HG03064 (cell line): Measurements from ENCODE around the gene SIPA1L3.
"Not testable (repeated sequence)": the region's sequence is repeated elsewhere in the genome, so short reads cannot be mapped to it uniquely, and the experiment has no call there.

Source experiments
- ATAC-seq: cut with Tn5 transposase; IDR thresholded peaks from one replicate; pipeline ENCODE4 v1.9.1; 2021; ENCODE audit warnings: low read depth; ENCODE audit not compliant: unreplicated experiment

Gene SIPA1L3

DNA sequence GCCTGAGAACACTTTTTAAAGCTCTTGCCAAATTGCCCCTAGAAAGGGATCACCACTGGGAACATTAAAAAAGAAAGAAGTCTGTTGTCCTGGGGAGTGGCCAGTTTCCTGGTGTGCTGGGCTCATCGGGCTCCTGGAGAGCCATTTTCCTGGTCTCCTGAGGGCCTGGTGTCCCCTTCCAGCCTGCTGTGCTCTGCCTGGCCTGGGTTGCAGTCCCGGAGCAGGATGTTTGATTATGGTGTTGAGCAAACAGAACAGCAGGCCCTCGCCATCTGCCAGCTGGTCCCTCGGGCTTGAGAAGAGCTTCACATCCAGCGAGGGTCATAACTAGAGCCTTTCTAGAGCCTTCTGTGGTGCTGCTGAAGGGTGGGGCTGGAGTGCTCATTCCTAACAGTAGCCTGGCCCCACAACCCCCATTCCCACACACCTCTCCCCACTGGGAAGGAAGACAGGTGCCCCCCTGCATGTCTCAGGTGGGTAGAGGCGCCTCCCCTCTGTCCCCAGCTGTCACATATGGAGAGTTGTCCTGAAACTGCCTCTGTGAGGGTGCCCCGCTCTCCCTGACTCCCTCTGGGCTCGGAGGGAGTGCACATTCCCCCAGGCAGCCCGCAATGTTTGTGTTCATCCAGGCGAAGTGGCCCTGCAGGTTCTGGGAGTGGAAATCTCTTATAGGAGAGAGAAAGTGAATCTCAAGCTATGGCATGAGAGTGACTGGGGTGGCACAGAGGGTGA, 151.1 kb downstream of the SIPA1L3 start:
- ATAC-seq, result no peak

DNA sequence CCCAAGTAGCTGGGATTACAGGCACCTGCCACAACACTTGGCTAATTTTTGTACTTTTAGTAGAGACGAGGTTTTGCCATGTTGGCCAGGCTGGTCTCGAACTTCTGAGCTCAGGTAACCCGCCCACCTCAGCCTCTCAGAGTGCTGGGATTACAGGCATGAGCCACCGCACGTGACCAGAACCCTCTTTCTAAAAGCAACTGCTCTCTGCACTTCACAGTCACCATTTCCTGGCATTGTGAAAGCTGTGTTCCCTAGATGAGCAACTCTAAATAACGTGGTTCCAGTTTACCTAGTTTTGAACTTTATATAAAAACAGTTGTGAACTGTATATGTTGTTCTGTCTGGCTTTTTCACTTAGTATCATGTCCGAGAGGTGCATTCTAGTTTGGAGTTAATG, 152.9 kb downstream of the SIPA1L3 start:
- no peak for ATAC-seq

DNA sequence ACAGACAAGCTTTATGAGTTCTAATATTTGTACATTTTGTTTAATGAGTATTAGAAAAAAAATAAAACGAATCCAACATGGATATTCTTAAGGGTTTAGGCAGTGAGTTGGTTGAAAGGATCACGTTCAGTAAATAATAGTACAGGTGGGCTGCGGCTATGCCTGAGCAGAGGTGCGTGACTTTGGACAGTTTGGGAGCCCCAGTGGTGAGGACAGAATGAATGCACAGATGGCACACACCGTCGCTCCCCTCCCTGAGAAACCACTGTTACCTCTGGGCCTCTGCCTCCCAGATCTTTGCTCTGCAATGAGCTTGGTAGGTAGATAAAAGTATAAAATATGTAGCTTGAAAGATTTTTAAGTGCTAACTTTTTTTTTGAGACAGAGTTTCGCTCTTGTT, 153.3 kb downstream of the SIPA1L3 start:
- ATAC-seq, result no peak

DNA sequence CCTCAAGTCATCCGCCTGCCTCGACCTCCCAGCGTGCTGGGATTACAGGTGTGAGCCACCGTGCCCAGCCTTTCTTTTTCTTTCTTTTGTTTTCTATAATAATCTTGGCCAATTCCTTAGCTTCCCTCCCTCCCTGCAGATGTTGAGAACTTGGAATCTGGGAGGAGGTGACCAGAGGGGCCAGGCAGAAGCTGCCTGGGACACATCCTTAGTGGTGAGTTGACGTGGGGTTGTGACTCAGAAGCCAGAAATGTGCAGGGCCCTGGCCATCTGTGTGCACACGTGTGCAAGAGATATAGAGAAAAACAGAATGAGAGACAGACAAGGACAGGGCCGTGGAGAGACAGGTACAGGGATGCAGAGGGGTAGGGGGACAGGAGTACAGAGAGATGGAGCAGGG, 154.3 kb downstream of the SIPA1L3 start:
- ATAC-seq, result no peak

DNA sequence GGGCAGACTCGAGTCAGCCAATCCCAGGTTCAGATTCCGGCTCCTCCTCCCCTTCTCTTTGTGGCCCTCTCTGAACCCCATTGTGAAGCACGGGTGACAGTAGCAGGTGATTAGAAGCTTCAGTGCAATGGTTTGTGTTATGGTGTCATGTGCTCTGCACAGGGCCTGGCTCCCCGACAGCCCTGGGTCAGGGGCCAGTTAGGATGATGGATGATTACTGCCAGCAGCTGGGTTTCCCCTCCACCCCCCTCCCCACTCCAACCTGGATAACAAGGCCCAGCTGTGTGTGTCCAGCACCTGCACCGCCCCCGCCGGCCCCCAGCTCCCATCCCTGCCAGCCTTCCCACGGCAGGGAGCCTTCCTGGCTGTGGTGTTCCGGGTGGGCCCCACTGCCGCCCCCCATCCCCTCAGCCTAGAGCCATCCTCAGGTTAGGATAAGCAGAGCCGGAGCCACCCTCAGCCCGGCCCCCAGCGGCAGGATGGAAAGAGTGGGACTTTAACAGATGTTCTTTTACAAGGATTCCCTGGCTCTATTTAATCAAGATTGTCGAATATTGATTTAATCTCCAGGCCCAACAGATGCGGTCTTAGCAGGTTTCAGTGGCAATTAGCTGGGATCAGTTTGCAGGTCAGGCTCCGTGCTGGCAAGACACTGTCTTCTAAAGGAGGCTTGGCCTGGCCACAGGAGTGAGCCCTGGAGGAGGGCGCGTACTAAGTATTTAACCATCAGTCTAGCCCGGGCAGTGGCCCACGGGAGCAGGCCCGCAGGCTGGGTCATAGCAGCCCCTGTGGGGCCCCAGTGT, 156.2 kb downstream of the SIPA1L3 start:
- no peak for ATAC-seq

DNA sequence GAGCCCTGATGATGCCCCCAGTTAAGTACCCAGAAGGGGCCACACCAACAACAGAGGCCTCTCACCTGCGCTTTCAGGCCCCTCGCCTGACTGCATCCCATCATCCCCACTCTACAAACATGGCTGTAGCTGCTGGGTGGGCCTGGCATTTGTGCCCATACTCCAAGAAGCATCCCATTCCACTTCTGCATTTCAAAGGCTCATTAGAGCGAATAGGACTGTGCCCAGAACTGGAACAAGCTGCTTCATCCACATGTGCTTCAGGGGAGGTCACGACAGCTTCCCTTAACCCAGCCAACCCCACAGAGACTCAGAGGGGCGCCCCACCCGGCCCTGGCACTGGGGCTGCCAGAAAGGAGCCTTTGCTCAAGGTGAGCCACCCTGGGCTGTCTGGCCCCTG, 156.9 kb downstream of the SIPA1L3 start:
- ATAC-seq, result no peak

DNA sequence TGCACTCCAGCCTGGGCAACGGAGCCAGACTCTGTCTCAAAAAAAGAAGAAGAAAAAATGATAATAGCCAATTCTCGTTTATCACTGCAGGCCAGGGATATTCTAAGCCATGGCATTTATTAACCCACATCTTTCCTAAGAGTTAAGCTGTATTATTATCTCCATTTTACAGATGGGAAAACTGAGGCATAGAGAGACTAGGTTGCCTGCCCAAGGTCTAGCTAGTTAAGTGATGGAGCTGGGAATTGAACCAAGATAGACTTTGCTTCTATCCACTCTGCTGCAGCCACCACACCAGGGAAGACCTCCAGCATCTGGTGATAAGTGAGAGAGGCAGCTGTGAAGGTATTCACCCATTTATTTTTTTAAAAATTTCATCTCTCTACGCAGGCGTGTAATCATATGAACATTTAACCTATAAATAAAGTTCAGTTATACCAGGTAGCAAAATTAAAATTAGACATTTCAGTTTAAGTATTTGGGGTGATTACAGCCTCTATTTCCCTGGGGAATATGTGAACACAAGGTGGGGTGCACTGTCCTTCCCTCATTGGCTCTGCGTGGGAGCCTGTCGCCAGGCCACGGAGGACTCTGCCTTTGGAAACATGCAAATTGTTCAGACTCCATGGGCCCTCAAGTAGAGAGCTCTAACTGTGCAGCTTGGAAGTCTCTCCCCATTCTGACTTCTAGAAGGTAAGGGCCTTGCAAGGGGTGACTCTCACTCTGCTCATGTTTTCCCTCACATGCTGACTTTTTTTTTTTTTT, 157.8 kb downstream of the SIPA1L3 start:
- no peak for ATAC-seq

DNA sequence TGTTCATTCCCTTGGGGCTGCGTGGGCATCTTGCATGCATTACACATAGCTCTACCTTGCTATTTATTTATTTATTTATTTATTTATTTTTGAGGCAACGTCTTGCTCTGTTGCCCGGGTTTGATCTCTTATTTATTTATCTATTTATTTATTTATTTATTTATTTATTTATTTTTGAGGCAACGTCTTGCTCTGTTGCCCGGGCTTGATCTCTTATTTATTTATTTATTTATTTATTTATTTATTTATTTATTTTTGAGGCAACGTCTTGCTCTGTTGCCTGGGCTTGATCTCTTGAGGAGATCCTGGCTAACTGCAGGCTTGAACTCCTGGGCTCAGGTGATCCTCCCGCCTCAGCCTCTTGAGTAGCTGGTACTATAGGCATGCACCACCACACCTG, 158.8 kb downstream of the SIPA1L3 start:
- not testable (repeated sequence) for ATAC-seq

DNA sequence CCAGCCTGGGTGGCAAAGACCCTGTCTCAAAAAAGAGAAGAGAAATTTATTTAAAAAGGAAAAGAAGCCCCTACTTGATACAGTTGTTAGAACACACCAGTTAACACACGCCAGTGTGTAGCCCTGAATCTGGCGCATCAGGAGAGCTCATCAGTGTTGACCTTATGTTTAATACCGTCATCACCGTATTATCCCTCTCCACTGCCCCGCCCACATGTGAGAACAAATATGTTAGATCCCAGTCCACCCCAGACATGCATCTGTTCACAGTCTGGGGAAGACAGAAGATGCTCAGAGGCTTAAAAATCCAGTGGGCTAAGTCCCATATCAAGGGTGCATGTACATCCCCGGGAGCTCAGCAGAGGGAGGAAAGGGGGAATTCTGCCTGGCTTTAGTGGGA, 161.8 kb downstream of the SIPA1L3 start:
- ATAC-seq, result no peak

DNA sequence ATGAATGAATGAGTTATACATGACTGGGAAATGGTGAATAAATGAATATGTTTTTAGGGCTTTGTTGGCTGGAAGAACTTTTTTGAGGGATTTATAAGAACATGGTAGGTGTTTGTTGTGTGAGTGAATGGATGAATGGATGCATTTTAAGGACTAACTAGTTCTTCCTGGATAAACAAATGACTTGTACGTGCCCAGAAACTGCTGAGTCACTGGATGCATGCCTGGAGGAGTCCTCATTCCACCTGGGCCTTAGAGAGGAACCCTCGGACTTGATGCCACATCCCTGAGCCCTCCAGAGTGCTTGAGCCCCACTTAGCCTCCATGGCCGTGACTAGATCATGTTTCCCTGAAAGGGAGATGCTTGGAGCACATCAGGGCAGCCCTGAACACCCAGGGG, 163.6 kb downstream of the SIPA1L3 start:
- no peak for ATAC-seq

DNA sequence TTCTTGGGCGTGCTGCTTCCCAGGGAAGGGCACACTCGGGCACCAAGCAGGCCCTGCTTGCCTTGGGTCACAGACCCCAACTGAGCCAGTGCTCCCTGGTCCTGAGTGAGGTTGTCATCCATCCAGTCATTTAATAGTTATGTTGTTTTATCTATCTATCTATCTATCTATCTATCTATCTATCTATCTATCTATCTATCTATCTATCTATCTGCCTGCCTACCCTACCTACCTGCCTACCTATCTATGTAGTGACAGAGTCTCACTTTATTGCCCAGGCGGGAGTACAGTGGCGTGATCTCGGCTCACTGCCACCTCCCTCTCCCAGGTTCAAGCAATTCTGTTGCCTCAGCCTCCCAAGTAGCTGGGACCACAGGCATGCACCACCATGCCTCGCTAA, 164.0 kb downstream of the SIPA1L3 start:
- ATAC-seq, result not testable (repeated sequence)

DNA sequence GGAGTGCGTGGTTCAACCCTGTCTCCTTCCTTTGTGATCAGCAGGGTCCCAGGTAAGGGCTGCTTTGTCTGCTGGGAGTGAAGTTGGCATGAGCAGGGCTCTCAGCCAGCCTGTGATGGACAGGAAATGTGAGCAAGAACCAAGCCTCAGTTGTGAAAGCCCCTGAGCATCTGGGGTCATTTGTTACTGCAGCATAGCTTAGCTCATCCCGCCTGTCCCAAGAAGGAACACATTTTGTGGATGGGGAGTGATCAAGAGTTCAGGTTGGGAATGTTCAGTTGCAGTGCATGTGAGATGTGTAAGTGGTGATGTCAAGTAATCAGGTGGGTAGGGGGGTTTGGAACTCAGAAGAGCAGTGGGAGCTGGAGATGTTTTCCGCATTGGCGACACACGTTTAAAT, 164.6 kb downstream of the SIPA1L3 start:
- no peak for ATAC-seq

DNA sequence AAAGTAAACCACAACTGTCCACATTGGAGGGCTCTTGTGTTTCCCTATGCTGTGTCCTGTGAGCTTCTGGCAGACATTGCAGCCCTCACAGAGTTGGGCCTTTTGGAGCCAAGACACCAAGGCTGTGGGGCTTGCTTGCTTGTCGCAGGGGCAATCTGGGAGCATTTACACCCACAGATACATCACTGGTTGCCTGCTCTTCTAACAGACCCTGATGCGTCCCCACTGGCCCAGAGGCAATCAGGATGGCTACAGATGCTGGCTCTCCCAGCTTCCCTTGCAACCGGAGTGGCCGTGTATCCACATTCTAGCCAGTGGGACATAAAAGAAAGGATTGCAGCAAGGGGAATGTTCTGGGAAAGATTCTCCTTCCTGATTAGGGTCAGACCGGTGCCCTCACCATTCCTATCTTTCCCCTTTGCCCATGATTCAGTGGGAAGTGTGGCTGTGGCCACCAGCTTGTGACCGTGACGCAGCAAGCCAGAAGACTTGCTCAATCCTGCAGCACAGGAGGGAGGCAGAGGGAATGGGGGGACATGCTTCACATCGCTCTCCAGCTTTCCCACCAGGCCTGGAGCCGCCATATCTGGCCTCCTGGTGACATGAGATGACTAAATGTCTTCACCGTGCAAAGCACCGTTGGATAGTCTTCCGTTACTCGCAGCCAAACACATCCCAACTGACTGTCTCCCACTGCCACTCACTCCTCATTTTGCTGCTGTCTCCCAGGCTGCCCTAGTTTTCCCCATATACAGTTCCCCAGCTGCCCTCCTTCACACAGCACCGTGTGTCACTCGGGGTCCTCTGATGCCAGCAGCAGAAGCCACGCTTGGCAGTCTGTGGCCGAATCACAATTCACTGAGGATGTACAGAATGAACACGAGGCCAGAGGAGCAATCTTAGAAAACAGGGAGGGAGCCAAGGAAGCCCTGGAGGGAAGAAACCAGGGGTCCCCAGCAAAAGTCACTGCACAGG, 166.1 kb downstream of the SIPA1L3 start:
- no peak for ATAC-seq

DNA sequence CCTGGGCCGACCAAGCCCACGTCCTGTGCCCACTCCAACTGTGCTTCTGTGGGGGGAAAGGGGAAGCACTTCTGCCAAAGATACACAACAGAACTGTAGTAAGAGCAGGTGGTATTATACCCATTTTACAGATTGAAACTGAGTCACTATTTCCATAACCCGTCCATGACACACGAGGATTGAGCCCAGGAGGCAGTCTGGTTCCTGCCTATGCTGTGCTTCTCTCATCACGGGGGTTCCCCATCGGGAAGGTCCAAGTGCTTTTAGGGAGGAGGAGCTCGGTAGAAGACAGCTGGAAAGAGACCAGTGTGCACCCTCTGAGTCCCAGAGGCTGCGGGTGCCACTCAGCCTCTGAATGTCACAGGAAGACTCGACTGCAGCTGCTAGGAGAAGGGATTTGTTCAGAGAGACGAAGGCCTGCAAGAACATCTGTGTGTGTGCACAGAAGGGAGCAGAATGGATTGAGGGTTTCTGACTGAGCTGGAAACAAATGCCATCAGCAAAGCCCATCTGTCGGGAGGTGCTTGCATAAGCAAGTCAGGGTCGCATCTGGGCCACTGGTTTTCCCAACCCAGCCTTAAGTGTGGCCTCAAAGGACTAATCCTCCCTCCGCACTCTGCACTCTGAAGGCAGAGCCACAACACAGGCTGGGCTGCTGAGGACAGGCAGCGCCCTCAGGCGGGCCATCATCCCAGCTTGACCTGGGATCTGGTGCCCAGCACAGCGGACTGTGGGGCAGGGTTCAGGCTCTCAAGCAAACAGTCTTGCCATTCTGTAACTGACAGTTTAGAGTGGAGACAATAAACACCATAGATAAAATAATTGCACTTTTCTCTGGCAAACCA, 167.1 kb downstream of the SIPA1L3 start:
- ATAC-seq, result no peak

DNA sequence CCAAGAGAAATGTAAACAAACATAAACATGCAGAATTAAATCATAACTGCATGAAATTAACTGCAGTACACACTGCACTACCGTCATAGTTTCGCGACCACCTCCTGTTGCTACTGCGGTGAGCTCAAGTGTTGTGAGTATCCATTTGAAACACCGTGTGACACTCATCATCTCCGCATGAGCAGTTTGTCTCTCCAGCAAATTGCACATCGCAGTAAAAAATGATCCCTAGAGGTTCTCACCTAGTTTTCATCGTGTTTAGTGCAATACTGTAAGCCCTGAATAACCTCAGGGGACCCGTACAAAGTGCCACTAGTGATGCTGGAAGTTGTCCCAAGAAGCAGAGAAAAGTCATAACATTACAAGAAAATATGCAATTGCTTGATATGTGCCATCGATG, 169.3 kb downstream of the SIPA1L3 start:
- no peak for ATAC-seq

DNA sequence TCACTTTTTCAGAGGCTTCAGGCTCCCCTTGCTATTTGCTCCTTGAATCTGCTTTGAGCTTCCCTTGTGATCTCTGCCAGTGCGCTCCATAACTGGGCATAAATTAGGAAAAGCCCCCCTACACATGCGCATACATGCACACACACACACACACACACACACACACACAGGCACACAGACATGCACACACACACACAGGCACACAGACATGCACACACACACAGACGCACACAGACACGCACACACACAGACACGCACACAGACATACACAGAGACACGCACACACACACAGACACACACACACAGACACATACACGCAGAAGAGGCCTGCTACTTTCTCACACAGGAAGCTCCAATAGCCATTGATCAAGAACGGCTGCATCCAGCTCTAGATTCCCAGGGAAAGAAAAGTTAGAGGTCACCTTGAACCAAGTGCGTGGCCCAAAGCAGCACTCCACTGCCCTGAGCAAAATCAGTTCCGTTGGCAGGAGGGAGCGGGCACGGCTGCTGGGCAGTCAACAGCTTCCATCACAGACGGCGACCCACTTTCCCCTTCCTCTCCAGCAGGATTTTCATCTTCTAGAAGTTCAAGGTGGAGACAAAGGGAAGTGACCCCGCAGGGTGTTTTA, 171.4 kb downstream of the SIPA1L3 start:
- no peak for ATAC-seq

DNA sequence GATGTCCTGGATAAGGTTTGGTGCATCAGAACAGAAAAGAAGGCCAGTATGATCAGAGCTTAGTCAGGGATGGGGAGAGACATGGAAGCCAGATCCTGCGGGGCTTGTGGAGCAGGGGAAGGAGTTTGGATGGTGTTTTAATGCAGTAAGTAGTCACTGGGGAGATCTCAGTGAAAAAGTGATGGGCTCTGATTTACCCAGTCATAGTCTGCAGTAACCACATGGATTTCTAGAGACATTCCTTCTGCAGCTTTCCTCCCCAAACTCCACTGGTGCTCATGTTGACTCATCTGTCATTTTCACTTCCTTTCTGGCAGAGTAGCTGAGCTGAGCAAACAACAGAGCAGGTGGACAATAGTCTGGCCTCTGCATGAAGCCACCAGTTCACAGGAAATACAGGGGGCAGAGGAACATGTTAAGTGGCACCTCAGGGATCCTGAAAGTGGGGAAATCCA, 172.9 kb downstream of the SIPA1L3 start:
- no peak for ATAC-seq

DNA sequence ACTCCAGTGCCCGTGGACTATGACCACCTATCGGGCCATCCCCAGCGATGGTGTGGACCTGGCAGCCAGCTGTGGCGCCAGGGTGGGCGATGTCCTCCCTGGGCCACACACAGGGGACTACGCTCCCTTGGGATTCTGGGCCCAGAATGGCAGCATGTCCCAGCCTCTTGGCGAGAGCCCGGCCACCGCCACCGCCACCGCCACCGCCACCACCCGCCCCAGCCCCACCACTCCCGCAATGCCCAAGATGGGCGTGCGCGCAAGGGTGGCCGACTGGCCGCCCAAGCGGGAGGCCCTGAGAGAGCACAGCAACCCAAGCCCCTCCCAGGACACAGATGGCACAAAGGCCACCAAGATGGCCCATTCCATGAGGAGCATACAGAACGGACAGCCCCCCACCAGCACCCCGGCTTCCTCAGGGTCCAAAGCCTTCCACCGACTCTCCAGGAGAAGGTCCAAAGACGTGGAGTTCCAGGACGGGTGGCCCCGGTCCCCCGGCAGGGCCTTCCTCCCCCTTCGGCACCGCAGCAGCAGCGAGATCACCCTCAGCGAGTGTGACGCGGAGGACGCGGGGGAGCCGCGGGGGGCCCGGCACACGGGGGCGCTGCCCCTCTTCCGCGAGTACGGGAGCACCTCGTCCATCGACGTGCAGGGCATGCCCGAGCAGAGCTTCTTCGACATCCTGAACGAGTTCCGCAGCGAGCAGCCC, 174.7 kb downstream of the SIPA1L3 start:
- no peak for ATAC-seq
